ENCODE measurements around the gene CDKL4.

GRCh38 chr2:39220136-39220535 is 23.6 kb downstream of the CDKL4 start:
- TF ChIP-seq POLR2AphosphoS5 (IDR thresholded peaks at IDR 0.05; ENCODE audit: low read depth, low read length): no peak
- TF ChIP-seq POLR2A (IDR thresholded peaks at IDR 0.05; ENCODE audit: low read depth, low read length): no peak
- TF ChIP-seq TAF1 (IDR thresholded peaks at IDR 0.05; ENCODE audit: low read depth, low read length): no peak
- TF ChIP-seq PAX5 (IDR thresholded peaks at IDR 0.05; ENCODE audit: insufficient read depth, low read length, severe bottlenecking): no peak

Data from GM12891 (cell line).